Nephron progenitor cell (in vitro differentiated cells): ENCODE results near the gene AGAP3.

Source experiments
- DNase-seq: peaks from one replicate; pipeline ENCODE4 v3.0.0; 2021
- H3K27ac Mint-ChIP-seq: 2 replicates; pipeline ENCODE4 v1.8.0; 2021; ENCODE audit warnings: mild to moderate bottlenecking, moderate library complexity, mixed read lengths
- H3K27me3 Mint-ChIP-seq: 2 replicates; pipeline ENCODE4 v1.8.0; 2021; ENCODE audit warnings: mild to moderate bottlenecking, low read depth, mixed read lengths; ENCODE audit not compliant: poor library complexity
- H3K36me3 Mint-ChIP-seq: 2 replicates; pipeline ENCODE4 v1.8.0; 2021; ENCODE audit warnings: low read depth, mixed read lengths
- H3K4me1 Mint-ChIP-seq: 2 replicates; pipeline ENCODE4 v1.8.0; 2021; ENCODE audit warnings: mixed read lengths
- H3K4me3 Mint-ChIP-seq: 2 replicates; pipeline ENCODE4 v1.8.0; 2021; ENCODE audit warnings: mild to moderate bottlenecking, moderate library complexity, mixed read lengths
- H3K9me3 Mint-ChIP-seq: 2 replicates; pipeline ENCODE4 v1.8.0; 2021; ENCODE audit warnings: mild to moderate bottlenecking, moderate library complexity, mixed read lengths
- CTCF ChIP-seq: fragments of 200-600 bp; sonication (generic); IDR thresholded peaks from 2 replicates; pipeline ENCODE4 v1.5.0; 2021; ENCODE audit warnings: antibody characterized with exemption

Gene AGAP3

GRCh38 chr7:151128144-151128543, 41.9 kb downstream of the AGAP3 start:
- peaks cover 57% of the 10 kb centered on the region for H3K27me3 Mint-ChIP-seq
- no peaks in the 10 kb centered on the region for H3K9me3 Mint-ChIP-seq
- H3K4me3 Mint-ChIP-seq, result no peak overlapping the region
- peaks cover 64% of the 10 kb centered on the region for H3K4me1 Mint-ChIP-seq
- no peak overlapping the region for H3K27ac Mint-ChIP-seq
- no peak for TF ChIP-seq CTCF
- DNase-seq, result no peak
- peaks cover 57% of the 10 kb centered on the region for H3K36me3 Mint-ChIP-seq

DNA sequence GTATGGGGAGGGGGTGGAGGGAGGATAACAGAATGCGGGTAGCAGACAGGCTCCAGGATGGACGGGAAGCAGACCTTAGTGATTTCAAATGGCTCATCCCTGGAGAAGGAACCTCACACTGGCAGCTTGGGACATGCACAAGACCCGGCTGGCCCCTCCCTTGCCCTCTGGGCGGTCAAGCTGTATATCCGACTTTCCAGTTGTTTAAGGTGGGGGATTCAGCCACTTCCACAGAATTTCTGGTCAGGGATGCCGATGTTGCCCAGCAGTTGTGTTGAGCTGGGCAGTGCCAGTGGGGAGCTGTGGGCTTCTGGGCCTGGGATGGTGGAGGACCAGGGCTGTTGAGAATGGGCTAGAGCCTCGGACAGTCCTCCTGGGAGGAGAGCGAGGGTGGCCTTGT, 42.4 kb downstream of the AGAP3 start:
- no peak overlapping the region for H3K4me3 Mint-ChIP-seq
- H3K4me1 Mint-ChIP-seq, result peaks cover 61% of the 10 kb centered on the region
- peaks cover 56% of the 10 kb centered on the region for H3K36me3 Mint-ChIP-seq
- peaks cover 60% of the 10 kb centered on the region for H3K27me3 Mint-ChIP-seq
- no peak for TF ChIP-seq CTCF
- H3K27ac Mint-ChIP-seq, result no peak overlapping the region
- H3K9me3 Mint-ChIP-seq, result no peaks in the 10 kb centered on the region
- no peak for DNase-seq

GRCh38 chr7:151129117-151129959, 43.1 kb downstream of the AGAP3 start:
- Mint-ChIP-seq H3K36me3 (peaks cover 56% of the 10 kb centered on the region), H3K27ac (no peak overlapping the region), H3K4me3 (no peak overlapping the region), H3K9me3 (no peaks in the 10 kb centered on the region), H3K27me3 (peaks cover 59% of the 10 kb centered on the region), H3K4me1 (peaks cover 55% of the 10 kb centered on the region)
- no peak for DNase-seq
- no peak for TF ChIP-seq CTCF

GRCh38 chr7:151129960-151130591, 43.8 kb downstream of the AGAP3 start:
- Mint-ChIP-seq H3K4me1 (peaks cover 47% of the 10 kb centered on the region), H3K27me3 (peaks cover 57% of the 10 kb centered on the region), H3K4me3 (no peak overlapping the region), H3K36me3 (peaks cover 60% of the 10 kb centered on the region), H3K27ac (no peak overlapping the region), H3K9me3 (no peaks in the 10 kb centered on the region)
- TF ChIP-seq CTCF, result no peak
- no peak for DNase-seq

DNA sequence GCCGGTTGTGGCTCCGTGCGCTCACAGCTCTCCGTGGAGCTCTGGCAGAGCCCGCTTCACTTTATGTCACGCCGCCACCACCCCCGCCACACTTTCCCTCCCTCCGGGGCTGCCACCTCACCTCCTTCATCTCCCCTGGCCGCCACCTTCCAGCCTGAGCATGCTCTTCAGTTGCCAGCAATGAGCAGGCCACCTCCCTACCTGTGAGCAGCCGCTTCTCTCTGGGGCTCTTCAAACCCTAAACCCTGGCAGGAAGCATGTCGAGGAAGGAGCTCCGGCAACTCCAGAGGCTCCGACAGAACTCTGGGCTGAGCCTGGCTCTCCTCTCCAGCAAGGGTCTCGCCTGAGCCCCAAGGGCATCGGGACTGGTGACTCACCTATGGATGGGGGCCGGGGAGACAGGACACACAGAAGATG, 44.5 kb downstream of the AGAP3 start:
- Mint-ChIP-seq H3K4me3 (no peak overlapping the region), H3K27ac (no peak overlapping the region), H3K27me3 (peaks cover 50% of the 10 kb centered on the region), H3K9me3 (no peaks in the 10 kb centered on the region), H3K4me1 (peaks cover 41% of the 10 kb centered on the region), H3K36me3 (peaks cover 66% of the 10 kb centered on the region)
- DNase-seq, result no peak
- no peak for TF ChIP-seq CTCF
